Activated CD4-positive, alpha-beta T cell treated with anti-CD3 and anti-CD28 coated beads, Interleukin-2, amount 10 ng/mL, durations not matched to agents 7 days and 5 days (primary cell): ENCODE measurements around the gene ITM2C. TPM values are rescaled to one million over a fixed set of nuclear protein-coding genes. Genes with fewer than 3 reads are reported as not detected.
A peak's percentile ranks its signal among the peaks of the same experiment; 100 is the strongest.

Experiments used
- CTCF ChIA-PET: fragments of 350-600 bp; sonication (Branson Sonifier 250); formaldehyde crosslinking; loops from one replicate; lab custom pipeline; 2021; ENCODE audit warnings: antibody characterized with exemption; lab: Charles Lee
- POLR2A ChIA-PET: fragments of 350-600 bp; sonication (Branson Sonifier 250); formaldehyde crosslinking; loops from one replicate; lab custom pipeline; 2021; ENCODE audit warnings: antibody characterized with exemption; lab: Charles Lee
- DNase-seq: peaks from one replicate; pipeline ENCODE4 v3.0.0-alpha.2; 2020
- H3K27ac Mint-ChIP-seq: one replicate; pipeline ENCODE4 v1.8.0; 2021; ENCODE audit warnings: mild to moderate bottlenecking, moderate library complexity, mixed read lengths
- H3K27me3 Mint-ChIP-seq: one replicate; pipeline ENCODE4 v1.8.0; 2021; ENCODE audit warnings: mixed read lengths
- H3K36me3 Mint-ChIP-seq: one replicate; pipeline ENCODE4 v1.8.0; 2021; ENCODE audit warnings: low read depth, mixed read lengths
- H3K4me1 Mint-ChIP-seq: one replicate; pipeline ENCODE4 v1.8.0; 2021; ENCODE audit warnings: mixed read lengths
- H3K4me3 Mint-ChIP-seq: one replicate; pipeline ENCODE4 v1.8.0; 2021; ENCODE audit warnings: mild to moderate bottlenecking, moderate library complexity, mixed read lengths
- H3K9me3 Mint-ChIP-seq: one replicate; pipeline ENCODE4 v1.8.0; 2021; ENCODE audit warnings: mixed read lengths
- total RNA-seq, 2 experiments: library from RNA; stranded (reverse); gene quantifications; one replicate each; pipeline ENCODE4 v1.2.3, GENCODE V29; 2021

ITM2C gene
- total RNA-seq, 2 experiments from 2014 or later: 29.4 to 30.4 TPM

DNA sequence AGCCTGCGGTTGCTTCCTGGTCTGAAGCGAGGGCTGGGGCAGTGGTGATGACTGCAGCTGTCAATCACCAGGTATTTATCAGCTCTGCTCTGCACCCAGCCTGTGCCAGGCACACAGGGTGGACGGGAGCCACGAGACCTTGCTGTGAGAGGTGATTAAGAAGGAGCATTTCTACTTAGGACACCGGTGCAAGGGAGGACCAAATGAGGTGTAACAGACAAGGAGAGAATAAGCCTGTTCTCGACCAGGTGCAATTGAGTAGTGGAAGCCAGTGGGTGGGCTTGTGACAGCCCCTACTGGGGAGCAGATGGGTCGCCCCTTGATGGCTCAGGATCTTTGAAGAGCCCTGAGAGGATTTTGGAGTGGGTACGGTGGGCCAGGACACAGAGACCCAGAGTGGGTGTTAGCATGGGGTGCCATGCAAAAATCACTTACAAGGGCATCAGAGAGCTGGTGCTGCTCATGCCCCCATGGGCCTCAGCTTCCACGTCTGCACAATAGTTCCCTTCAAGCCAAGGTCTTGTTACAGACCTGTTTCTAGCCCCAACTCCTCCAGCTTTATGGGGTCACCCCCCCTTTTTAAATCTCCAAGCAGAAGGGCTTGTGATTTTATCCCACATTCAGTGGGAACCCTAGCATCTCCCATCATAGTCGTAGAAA is 35.7 kb downstream of the ITM2C start:
- Mint-ChIP-seq H3K27me3 (peaks cover 15% of the 10 kb centered on the region), H3K36me3 (no peaks in the 10 kb centered on the region), H3K4me3 (no peak overlapping the region), H3K27ac (no peak overlapping the region), H3K9me3 (no peaks in the 10 kb centered on the region), H3K4me1 (peaks cover 27% of the 10 kb centered on the region)
- ChIA-PET CTCF (interaction anchor here (0.6 to 4.9 kb wide), 6 partner anchors 8 to 1194 kb away, joined by 3 to 31 read pairs (median 7); partner anchors contain the start of genes GPR55 and SPATA3), POLR2A (no interaction called here)
- DNase-seq: peak; percentile 3

DNA sequence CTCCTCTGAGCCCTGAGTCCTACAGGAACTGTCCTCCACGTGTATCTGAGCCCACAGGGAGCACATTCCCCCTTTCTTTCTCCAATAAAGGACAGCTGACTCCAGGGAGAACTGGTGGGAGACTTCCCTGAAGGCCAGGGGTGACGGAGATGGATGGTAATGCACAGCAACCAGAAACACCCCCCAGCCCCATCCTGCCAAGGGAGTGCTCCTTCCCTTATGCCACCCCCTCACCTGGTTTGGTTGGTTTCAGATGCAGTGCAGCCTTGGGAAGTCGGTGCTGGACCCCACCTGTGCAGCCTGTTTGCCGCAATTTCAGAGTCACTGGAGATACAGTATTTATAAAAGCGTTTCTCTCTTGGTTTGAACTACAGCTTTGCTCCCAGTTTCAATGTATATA is 36.3 kb downstream of the ITM2C start:
- Mint-ChIP-seq H3K27ac (no peak overlapping the region), H3K9me3 (no peaks in the 10 kb centered on the region), H3K27me3 (peaks cover 15% of the 10 kb centered on the region), H3K36me3 (no peaks in the 10 kb centered on the region), H3K4me3 (no peak overlapping the region), H3K4me1 (peaks cover 31% of the 10 kb centered on the region)
- ChIA-PET POLR2A (no interaction called here), CTCF (interaction anchor here (0.6 to 4.9 kb wide), 6 partner anchors 9 to 1195 kb away, joined by 3 to 31 read pairs (median 8); partner anchors contain the start of gene SPATA3)
- peak; percentile 5 for DNase-seq

DNA sequence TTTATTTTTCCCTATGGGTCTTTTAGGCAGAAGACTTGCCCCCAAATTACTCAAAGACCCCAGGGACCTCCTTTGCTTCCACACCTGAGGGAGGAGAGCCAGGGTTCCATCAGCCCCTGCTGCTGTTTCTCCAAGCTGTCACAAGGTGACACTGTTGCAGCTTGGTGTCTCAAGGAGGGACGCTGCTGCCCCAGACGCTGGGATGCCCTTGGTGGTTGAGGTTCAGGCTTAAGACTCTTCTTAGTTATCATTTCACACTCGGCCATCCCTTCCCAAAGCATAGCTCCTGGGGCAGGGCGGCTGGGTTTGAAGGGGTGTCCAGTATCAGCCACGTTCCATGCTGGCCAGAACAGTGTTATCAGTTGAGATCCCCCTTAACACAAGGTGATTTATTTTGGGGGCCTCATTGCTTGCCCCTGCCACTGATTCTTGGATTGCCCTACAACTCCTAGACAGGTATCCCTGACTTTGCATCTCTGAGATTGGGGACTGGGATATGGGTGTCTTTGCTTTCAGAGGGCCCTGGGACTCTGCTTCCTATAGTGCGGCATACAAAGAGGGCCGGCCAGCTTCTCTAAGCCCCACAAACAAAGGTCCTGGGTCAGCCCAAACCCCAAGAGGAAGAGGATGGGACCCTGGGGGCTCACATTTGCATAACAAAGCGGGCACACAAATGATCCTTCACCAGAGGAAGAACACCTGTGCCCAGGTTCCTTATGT is 37.6 kb downstream of the ITM2C start:
- POLR2A ChIA-PET: no interaction called here
- no peaks in the 10 kb centered on the region for H3K9me3 Mint-ChIP-seq
- CTCF ChIA-PET: interaction anchor here (0.7 to 4.9 kb wide), 11 partner anchors 10 to 424 kb away, joined by 3 to 31 read pairs (median 4); no protein-coding TSS in a partner anchor
- peak; percentile 69 for DNase-seq
- no peak overlapping the region for H3K4me3 Mint-ChIP-seq
- peaks cover 15% of the 10 kb centered on the region for H3K27me3 Mint-ChIP-seq
- H3K27ac Mint-ChIP-seq: no peak overlapping the region
- H3K36me3 Mint-ChIP-seq: no peaks in the 10 kb centered on the region
- H3K4me1 Mint-ChIP-seq: peaks cover 33% of the 10 kb centered on the region

DNA sequence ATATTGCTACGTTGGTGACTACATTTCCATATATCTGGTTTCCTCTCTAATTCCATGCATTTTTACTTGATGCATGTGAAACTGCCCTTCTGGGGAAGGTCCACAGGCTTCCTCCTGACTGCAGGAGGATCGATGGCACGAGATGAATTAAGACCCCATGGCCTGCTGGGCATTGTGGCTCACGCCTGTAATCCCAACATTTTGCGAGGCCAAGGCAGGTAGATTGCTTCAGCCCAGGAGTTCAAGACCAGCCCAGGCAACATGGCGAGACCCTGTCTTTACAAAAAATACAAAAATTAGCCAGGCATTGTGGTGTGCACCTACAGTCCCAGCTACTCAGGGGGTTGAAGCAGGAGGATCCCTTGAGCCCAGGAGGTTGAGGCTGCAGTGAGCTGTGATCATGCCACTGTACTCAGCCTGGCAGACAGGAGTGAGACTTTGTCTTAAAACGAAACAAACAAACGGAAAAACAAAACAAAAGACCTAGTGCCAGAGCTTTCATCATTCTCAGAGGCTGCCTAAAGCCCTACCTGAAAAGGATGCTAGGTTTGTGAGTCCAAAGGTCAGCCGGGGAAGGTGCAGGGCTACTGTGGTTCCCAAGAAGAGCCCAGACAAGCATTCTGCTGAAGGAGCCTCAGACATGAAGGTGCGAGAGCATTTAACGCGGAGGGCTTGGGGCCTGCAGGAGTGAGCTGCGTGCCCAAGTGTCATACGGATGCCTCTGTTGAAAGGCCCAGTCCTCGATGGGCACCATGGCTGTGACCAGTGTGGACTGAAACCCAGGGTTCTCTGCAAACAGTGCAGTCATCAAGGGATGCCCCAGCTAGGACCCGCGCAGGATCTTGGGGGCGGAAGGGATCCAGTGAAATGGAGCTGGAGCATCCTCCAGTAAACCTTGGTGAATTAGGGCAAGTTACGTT is 38.7 kb downstream of the ITM2C start:
- peaks cover 37% of the 10 kb centered on the region for H3K4me1 Mint-ChIP-seq
- peak overlapping the region; percentile 52 for H3K27ac Mint-ChIP-seq
- H3K9me3 Mint-ChIP-seq: no peaks in the 10 kb centered on the region
- ChIA-PET CTCF (interaction anchor here (0.5 to 4.9 kb wide), 8 partner anchors 11 to 154 kb away, joined by 3 to 31 read pairs (median 8); partner anchors contain the start of gene PSMD1), POLR2A (interaction anchor here (0.6 kb wide), 1 partner anchor 84 kb away, joined by 3 read pairs; no protein-coding TSS in a partner anchor)
- H3K27me3 Mint-ChIP-seq: peaks cover 15% of the 10 kb centered on the region
- H3K4me3 Mint-ChIP-seq: no peak overlapping the region
- peaks cover 2% of the 10 kb centered on the region for H3K36me3 Mint-ChIP-seq
- peak; percentile 4 for DNase-seq

DNA sequence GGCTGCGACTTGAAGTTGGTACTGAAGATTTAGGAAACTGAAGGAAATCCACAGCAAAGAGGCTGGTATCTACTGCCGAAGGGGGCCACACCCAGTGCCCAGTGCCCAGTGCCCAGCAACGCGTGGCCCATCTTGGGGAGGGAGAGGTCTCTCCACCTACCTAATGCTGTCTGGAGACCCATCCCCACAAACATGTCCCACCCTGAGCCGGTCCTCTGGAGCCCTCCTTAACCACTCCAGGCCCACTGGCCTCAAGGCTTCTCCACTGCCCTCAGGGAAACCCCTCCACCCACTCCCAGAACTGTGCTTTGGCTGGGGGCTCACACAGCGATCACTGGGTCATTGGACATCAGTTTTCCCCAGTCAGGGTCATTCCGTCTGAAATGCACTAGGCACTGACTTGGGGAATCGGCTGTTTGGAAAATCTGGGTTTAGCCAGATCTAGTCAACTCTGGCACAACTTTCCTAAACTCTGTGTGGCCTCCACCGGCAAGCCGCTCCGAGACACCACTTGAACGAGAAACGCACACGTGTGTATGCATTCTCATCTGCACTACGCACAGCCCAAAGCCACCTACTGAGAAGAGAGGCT is 40.2 kb downstream of the ITM2C start:
- peaks cover 45% of the 10 kb centered on the region for H3K4me1 Mint-ChIP-seq

DNA sequence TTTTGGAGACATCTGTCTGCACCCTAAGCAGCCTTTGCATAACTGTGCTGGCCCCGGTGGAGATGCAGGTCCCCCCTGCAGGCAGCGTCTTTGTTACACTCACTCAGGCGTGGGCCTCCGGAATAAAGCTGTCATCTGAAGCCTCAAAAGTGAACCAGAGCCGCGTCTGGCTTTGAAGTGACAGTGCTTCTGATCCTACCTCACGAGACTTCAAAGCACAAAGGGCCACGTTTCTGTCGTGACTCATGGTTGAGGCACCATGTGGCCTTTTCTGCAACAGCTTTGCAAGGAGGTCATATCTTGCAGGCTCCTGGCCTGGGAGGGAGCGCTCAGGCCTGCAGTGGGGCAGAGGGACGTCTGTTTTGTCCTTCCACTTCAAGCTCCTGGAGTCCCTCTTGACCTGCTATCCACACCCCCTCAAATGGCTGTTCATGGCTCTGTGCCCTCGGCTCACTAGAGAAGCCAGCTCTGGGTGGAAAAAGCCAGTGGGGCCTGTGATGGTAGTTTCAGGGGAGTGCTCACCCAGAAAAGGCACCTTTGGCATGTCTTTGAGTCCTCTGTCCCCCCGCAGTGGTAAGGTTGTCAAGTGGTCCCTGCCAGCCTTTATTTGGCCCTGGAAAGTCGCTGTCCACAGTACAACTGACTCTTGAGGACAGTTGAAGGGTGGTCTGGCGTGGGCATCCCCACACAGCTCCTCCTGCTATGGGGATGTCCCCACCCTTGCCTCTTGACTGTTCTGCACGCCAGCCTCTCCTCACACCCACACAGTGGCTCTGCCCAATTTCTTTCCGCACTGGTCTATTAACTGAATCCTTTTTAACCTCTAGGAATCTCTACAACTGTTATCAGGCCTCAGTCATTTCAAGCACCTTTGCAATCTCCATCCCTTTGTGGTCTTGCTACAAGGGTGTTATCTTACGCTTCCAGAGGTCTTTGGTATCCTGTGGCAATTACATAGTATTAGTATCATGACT is 41.0 kb downstream of the ITM2C start:
- peak overlapping the region; percentile 12 for H3K4me3 Mint-ChIP-seq
- peak; percentile 85 for DNase-seq
- peaks cover 45% of the 10 kb centered on the region for H3K4me1 Mint-ChIP-seq
- H3K27ac Mint-ChIP-seq: peak overlapping the region; percentile 50
- POLR2A ChIA-PET: interaction anchor here (0.6 to 0.8 kb wide), 2 partner anchors 12 to 559 kb away, joined by 4 read pairs; partner anchors contain the start of gene NCL
- CTCF ChIA-PET: interaction anchor here (0.5 to 3.9 kb wide), 11 partner anchors 8 to 83 kb away, joined by 3 to 24 read pairs (median 3); no protein-coding TSS in a partner anchor
- peaks cover 14% of the 10 kb centered on the region for H3K27me3 Mint-ChIP-seq
- peaks cover 7% of the 10 kb centered on the region for H3K36me3 Mint-ChIP-seq
- H3K9me3 Mint-ChIP-seq: no peaks in the 10 kb centered on the region

More for the DNA sequence above, 40.2 kb downstream of the ITM2C start:
- ChIA-PET POLR2A (interaction anchor here (0.6 to 0.8 kb wide), 2 partner anchors 13 to 560 kb away, joined by 4 read pairs; partner anchors contain the start of gene NCL), CTCF (interaction anchor here (0.8 to 3.9 kb wide), 10 partner anchors 9 to 152 kb away, joined by 3 to 24 read pairs (median 4); partner anchors contain the start of gene PSMD1)
- Mint-ChIP-seq H3K27ac (peak overlapping the region; percentile 50), H3K9me3 (no peaks in the 10 kb centered on the region), H3K4me3 (peak overlapping the region; percentile 12), H3K27me3 (peaks cover 15% of the 10 kb centered on the region), H3K36me3 (peaks cover 7% of the 10 kb centered on the region)
- peak; percentile 4 for DNase-seq

DNA sequence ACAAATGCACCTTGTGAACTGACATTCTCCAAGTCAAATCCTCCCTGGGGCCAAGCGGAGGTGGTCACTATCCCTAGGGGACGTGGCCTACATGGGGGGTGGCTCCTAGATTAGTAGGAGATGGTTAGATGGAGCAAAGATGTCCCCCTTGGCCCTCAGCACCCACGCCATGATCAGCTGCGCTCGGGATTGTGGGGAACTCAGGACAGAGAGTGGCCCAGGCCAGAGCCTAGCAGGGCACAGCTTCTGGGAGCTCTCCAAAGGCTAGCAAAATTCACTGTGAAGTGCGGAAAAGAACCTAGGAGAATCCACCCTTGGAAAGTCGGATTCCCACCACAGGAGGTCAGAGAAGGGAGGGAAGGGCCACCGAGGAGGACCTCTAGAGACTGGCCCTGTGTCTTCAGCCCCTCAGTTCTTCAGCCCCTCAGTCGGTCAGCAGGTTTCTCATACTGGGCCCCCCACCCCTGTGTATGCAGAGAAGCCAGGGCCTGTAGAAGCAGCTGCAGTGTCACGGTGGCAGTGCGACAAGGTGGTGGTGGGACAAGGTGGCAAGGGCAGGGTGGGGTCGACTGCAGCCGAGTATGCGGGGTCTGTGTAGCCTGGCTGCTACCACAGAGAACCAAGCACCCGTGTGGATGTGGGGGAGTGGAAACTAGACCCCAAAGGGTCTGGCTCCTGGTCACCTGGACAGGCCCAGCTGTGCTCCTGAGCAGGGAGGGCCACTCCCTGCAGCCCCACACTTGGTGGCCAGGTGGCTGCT is 41.9 kb downstream of the ITM2C start:
- POLR2A ChIA-PET: no interaction called here
- no peak overlapping the region for H3K27ac Mint-ChIP-seq

DNA sequence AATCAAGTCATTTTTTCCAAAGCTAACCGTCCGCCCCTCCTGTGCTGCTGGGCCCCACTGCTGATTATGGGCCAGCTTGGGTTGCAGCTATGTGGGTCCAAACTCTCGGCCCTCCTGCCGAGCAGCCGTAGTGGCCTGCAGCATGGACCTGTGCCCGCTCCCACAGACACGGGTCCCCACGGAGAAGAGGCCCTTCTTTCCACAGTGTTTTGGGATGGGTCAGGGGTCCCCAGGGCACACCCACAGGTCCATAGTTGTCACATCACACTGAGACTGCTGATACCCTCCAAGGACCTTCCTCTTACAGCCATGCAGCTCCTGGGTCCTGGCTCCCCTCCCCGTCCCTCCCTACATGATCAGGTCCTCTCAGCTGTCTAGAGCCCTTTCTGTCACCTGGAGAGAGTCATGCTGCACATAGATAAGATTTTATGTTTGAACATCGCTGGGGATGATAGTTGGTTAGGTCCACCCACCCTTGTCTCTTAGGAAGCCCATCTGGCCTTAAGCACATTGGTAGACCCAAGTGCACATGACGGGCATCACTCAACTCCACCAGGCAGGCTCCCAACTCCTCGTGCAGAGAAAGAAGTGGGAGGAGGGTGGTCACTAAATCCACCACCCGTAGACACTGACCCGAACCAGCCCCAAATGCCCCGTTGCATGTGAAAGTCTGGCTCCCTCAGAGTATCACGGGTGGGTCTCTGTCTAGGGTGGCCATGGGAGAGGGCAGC is 42.8 kb downstream of the ITM2C start:
- H3K9me3 Mint-ChIP-seq: no peaks in the 10 kb centered on the region
- H3K36me3 Mint-ChIP-seq: peaks cover 7% of the 10 kb centered on the region
- H3K27ac Mint-ChIP-seq: no peak overlapping the region
- no peak overlapping the region for H3K4me3 Mint-ChIP-seq
- H3K27me3 Mint-ChIP-seq: peaks cover 7% of the 10 kb centered on the region
- peaks cover 47% of the 10 kb centered on the region for H3K4me1 Mint-ChIP-seq
- POLR2A ChIA-PET: no interaction called here
- CTCF ChIA-PET: interaction anchor here (0.9 to 3.9 kb wide), 3 partner anchors 11 to 128 kb away, joined by 3 to 24 read pairs (median 3); no protein-coding TSS in a partner anchor
- peak; percentile 3 for DNase-seq

More for the DNA sequence above, 41.9 kb downstream of the ITM2C start:
- no peak overlapping the region for H3K4me3 Mint-ChIP-seq
- no peaks in the 10 kb centered on the region for H3K9me3 Mint-ChIP-seq
- CTCF ChIA-PET: interaction anchor here (0.6 to 3.9 kb wide), 4 partner anchors 10 to 82 kb away, joined by 3 to 24 read pairs (median 4); no protein-coding TSS in a partner anchor
- peaks cover 8% of the 10 kb centered on the region for H3K27me3 Mint-ChIP-seq
- H3K36me3 Mint-ChIP-seq: peaks cover 7% of the 10 kb centered on the region
- peaks cover 48% of the 10 kb centered on the region for H3K4me1 Mint-ChIP-seq
- peak; percentile 5 for DNase-seq

DNA sequence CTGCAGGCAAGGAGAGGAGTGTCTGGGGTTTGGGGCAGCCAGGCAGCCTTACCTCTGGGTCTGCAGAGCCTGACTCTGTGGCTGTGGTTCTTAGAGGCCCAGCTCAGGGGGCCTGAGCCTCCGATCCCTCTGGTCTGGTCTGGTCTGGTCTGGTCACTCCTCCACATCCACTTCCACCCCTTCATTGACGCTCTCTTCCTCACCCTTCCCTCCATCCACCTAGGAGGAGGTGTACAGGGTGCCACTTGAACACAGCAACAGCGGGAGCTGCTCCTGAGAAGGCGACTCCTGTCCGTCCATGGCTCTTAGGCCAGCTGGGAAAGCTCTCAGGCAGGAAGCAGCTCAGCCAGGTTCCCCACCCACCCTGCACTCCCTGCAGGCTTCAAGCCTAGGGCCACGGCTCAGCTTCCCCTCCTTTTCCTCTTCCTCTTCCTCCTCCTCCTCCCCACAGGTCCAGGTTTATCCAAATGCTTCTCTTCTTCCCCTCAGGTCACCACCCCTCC is 43.4 kb downstream of the ITM2C start:
- Mint-ChIP-seq H3K4me3 (peak overlapping the region; percentile 3), H3K27ac (peak overlapping the region; percentile 34), H3K36me3 (peaks cover 7% of the 10 kb centered on the region), H3K9me3 (no peaks in the 10 kb centered on the region), H3K4me1 (peaks cover 45% of the 10 kb centered on the region), H3K27me3 (peaks cover under 1% of the 10 kb centered on the region)
- ChIA-PET POLR2A (no interaction called here), CTCF (interaction anchor here (0.5 to 1.7 kb wide), 3 partner anchors 12 to 129 kb away, joined by 3 read pairs; no protein-coding TSS in a partner anchor)
- DNase-seq: peak; percentile 2
